GM12878 (cell line): Measurements from ENCODE around the gene CHID1. TPM values are rescaled to one million over a fixed set of nuclear protein-coding genes. Genes with fewer than 3 reads are reported as not detected.

Source experiments
- ATAC-seq: fragments of 200-7000 bp; cut with Tn5 transposase; 3 replicates; pipeline ENCODE4 v1.9.1; 2020; ENCODE audit warnings: mild to moderate bottlenecking, moderate library complexity
- BruUV-seq: library from RNA; stranded (reverse); fragments of 400-500 nt; replicated peaks from 2 replicates; lab custom pipeline; 2021; lab: Mats Ljungman, UMichigan
- CTCF ChIA-PET: fragments of 300-600 bp; sonication (Branson Sonifier 250); formaldehyde crosslinking; extraction: SDS; loops from one replicate; lab custom pipeline; 2021; ENCODE audit warnings: inconsistent platforms; lab: Yijun Ruan, JAX
- POLR2A ChIA-PET: fragments of 350-600 bp; formaldehyde crosslinking; extraction: SDS; loops from one replicate; lab custom pipeline; 2021; ENCODE audit warnings: inconsistent platforms; lab: Charles Lee
- RAD21 ChIA-PET: fragments of 300-600 bp; sonication (Branson Sonifier 250); formaldehyde crosslinking; loops from one replicate; lab custom pipeline; 2023; ENCODE audit warnings: antibody characterized with exemption; ENCODE audit not compliant: unreplicated experiment; lab: Charles Lee
- SMC1A ChIA-PET: fragments of 300-600 bp; sonication (Branson Sonifier 250); formaldehyde crosslinking; loops from one replicate; lab custom pipeline; 2023; ENCODE audit not compliant: unreplicated experiment, uncharacterized antibody; lab: Charles Lee
- DNase-seq: peaks from one replicate; pipeline ENCODE4 v3.0.0-alpha.2; 2011; ENCODE audit warnings: low read depth, low spot score
- FAIRE-seq: peaks from 3 replicates; lab custom pipeline; 2011; peaks lifted over from hg19 to GRCh38; lab: Jason Lieb, UNC
- H2AFZ ChIP-seq: 2 replicates; pipeline ENCODE4 v1.6.0; 2011; ENCODE audit warnings: low read depth, low read length, control low read depth; ENCODE audit not compliant: control insufficient read depth
- H3K27ac ChIP-seq: 2 replicates; pipeline ENCODE4 v1.5.1; 2011; ENCODE audit warnings: control low read depth; ENCODE audit not compliant: control insufficient read depth, insufficient read depth
- H3K27me3 ChIP-seq, 2 experiments: replicated peaks in 1 of 2; 2 replicates each; pipeline versions ENCODE4 v1.6.0 to v1.6.1; 2011; ENCODE audit warnings: low read length in 1 of 2; ENCODE audit not compliant: control insufficient read depth in 2 of 2, insufficient read depth in 2 of 2
- H3K36me3 ChIP-seq, 2 experiments: 2 replicates each; pipeline ENCODE4 v1.5.1; 2011; ENCODE audit warnings: low read length in 1 of 2; ENCODE audit not compliant: control insufficient read depth in 2 of 2, insufficient read depth in 2 of 2
- H3K4me1 ChIP-seq: 2 replicates; pipeline ENCODE4 v1.6.1; 2011; ENCODE audit warnings: mild to moderate bottlenecking, low read length, moderate library complexity, mixed read lengths; ENCODE audit not compliant: control insufficient read depth, insufficient read depth
- H3K4me2 ChIP-seq: 2 replicates; pipeline ENCODE4 v1.6.0; 2011; ENCODE audit warnings: control low read depth; ENCODE audit not compliant: control insufficient read depth, insufficient read depth
- H3K4me3 ChIP-seq: fragments of 200-600 bp; sonication (generic); 2 replicates; pipeline ENCODE4 v1.5.1; 2016
- H3K79me2 ChIP-seq: 2 replicates; pipeline ENCODE4 v1.6.0; 2011; ENCODE audit warnings: low read length; ENCODE audit not compliant: control insufficient read depth, insufficient read depth
- H3K9ac ChIP-seq: 2 replicates; pipeline ENCODE4 v1.8.0; 2011; ENCODE audit warnings: low read length, control low read depth, mixed read lengths; ENCODE audit not compliant: control insufficient read depth, insufficient read depth
- H3K9me3 ChIP-seq: replicated peaks from 3 replicates; pipeline ENCODE4 v1.5.1; 2011; ENCODE audit warnings: mild to moderate bottlenecking, low read length; ENCODE audit not compliant: control insufficient read depth, insufficient read depth
- H4K20me1 ChIP-seq: 2 replicates; pipeline ENCODE4 v1.6.0; 2011; ENCODE audit not compliant: control insufficient read depth, insufficient read depth
- BCL11A ChIP-seq: IDR thresholded peaks from 2 replicates; pipeline ENCODE4 v1.6.1; 2011; ENCODE audit warnings: low read depth, low read length
- FOXM1 ChIP-seq: IDR thresholded peaks from 2 replicates; pipeline ENCODE4 v1.6.1; 2012; ENCODE audit warnings: low read depth, mild to moderate bottlenecking, inconsistent platforms, low read length, moderate library complexity
- GABPA ChIP-seq: IDR thresholded peaks from 2 replicates; pipeline ENCODE4 v1.6.1; 2014; ENCODE audit warnings: antibody characterized with exemption, low read depth, mild to moderate bottlenecking, inconsistent platforms
- MYB ChIP-seq: fragments of 150-350 bp; IDR thresholded peaks from 2 replicates; pipeline ENCODE4 v1.6.1; 2014; ENCODE audit warnings: mild to moderate bottlenecking, low read depth, low read length, borderline replicate concordance
- POLR2A ChIP-seq: IDR thresholded peaks from 2 replicates; pipeline ENCODE4 v1.6.1; 2011; ENCODE audit warnings: low read depth, mild to moderate bottlenecking, low read length
- POLR2AphosphoS5 ChIP-seq: IDR thresholded peaks from 2 replicates; pipeline ENCODE4 v1.6.1; 2011; ENCODE audit warnings: mild to moderate bottlenecking, low read length, inconsistent platforms
- SMARCA5 ChIP-seq: fragments of 450-650 bp; IDR thresholded peaks from 2 replicates; pipeline ENCODE4 v1.6.1; 2017; ENCODE audit warnings: mild to moderate bottlenecking
- YY1 ChIP-seq: IDR thresholded peaks from 2 replicates; pipeline ENCODE4 v1.6.1; 2011; ENCODE audit warnings: low read depth, mild to moderate bottlenecking, low read length
- WGBS: methylation state at CpG from one replicate; pipeline ENCODE4 v1.1.6; 2016; ENCODE audit warnings: low lambda C conversion rate; ENCODE audit not compliant: insufficient replicate concordance, insufficient coverage; ENCODE audit errors: missing lambda C conversion rate; 5-methylcytosine and 5-hydroxymethylcytosine counted together
- in situ Hi-C: fragments of 300-500 bp; cut with MboI; formaldehyde crosslinking; loops from 9 replicates; pipeline ENCODE4 v1.14.3; 2018; ENCODE audit warnings: mixed read lengths
- intact Hi-C: fragments of 100-400 bp; cut with micrococcal nuclease; formaldehyde crosslinking; loops from one replicate; pipeline ENCODE4 v1.14.2; 2022; ENCODE audit not compliant: unreplicated experiment
- polyA plus RNA-seq, 11 experiments: library from polyadenylated mRNA; depleted of rRNA in 4 of 11; unstranded in 6 of 11; stranded (reverse) in 5 of 11; fragments of >200 nt; fragmentation: Nextera tagmentation in 4 of 11; fragmentation: Illumina TruSeq in 1 of 11; extraction: Ambion mirVana in 4 of 11; extraction: Trizol in 1 of 11; gene quantifications; 1 replicate in 1 of 11; 2 replicates in 10 of 11; pipeline versions ENCODE4 v1.2.1 to v1.2.3, GENCODE V29; 2011 to 2016; ENCODE audit warnings: inconsistent platforms in 2 of 11, missing spikeins in 2 of 11, low read depth in 1 of 11
- total RNA-seq, 4 experiments: library from RNA; depleted of rRNA in 3 of 4; stranded (reverse); fragments of >200 nt in 3 of 4; fragmentation: Illumina TruSeq in 1 of 4; extraction: Trizol in 1 of 4; gene quantifications; 2 replicates each; pipeline versions ENCODE4 v1.2.1 to v1.2.3, GENCODE V29; 2013 to 2021
- TF ChIP-seq, protein P1 (sequence below): IDR thresholded peaks from 2 replicates; pipeline ENCODE4 v1.6.1; 2011; ENCODE audit warnings: low read depth, low read length, improper control_type of control experiment, borderline replicate concordance

CHID1 gene
- total and polyA plus RNA-seq, 10 of the 15 experiments (the other 5 are each of a cell fraction or from before 2014, with no cell fraction given), result 4.8 to 75.2 (median 30.1) TPM

DNA sequence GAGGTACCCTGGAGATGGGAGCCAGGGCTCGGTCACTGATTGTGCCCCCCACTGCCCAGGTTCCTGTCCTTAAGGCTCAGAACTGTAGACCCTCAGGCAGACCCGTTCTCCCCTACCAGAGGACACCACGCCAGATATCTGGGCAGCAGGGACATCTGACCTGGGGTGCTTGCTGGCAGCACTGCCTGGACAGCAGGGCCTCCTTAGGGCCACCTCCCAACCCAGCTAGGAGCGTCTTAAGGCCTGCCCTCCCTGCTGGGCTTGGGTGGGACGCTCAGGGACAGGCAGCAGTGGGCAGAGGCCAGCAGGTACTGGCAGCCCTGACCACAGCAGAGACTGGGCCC, 71.4 kb downstream of the CHID1 start:
- Histone ChIP-seq H3K9me3 (no peaks in the 10 kb centered on the region), H3K4me1 (peaks cover 10% of the 10 kb centered on the region), H3K79me2 (peaks cover 20% of the 10 kb centered on the region), H2AFZ (no peak overlapping the region), H4K20me1 (no peaks in the 10 kb centered on the region; the same call in 1 of the 2 replicates), H3K27me3 (no peaks in the 10 kb centered on the region), H3K4me2 (no peak overlapping the region), H3K9ac (no peak overlapping the region), H3K27ac (no peak overlapping the region), H3K4me3 (no peak overlapping the region), H3K36me3 (peaks cover 0 to 25% of the 10 kb centered on the region in 2 experiments; a peak in 2 of 4 replicates)
- FAIRE-seq (no peak), ATAC-seq (no peak), DNase-seq (no peak)
- in situ Hi-C loops, result no loop called here
- intact Hi-C loops, result no loop called here
- ChIA-PET POLR2A (interaction anchor here (1.4 kb wide), 1 partner anchor 20 kb away, joined by 3 read pairs; the partner anchor contains the start of gene PNPLA2), SMC1A (no interaction called here), CTCF (no interaction called here), RAD21 (no interaction called here)
- BruUV-seq, result no TSS peak
- TF ChIP-seq POLR2A, result no peak
- no peak for TF ChIP-seq GABPA
- no peak for TF ChIP-seq SMARCA5
- TF ChIP-seq YY1, result no peak
- TF ChIP-seq MYB, result no peak
- TF ChIP-seq, protein P1, sequence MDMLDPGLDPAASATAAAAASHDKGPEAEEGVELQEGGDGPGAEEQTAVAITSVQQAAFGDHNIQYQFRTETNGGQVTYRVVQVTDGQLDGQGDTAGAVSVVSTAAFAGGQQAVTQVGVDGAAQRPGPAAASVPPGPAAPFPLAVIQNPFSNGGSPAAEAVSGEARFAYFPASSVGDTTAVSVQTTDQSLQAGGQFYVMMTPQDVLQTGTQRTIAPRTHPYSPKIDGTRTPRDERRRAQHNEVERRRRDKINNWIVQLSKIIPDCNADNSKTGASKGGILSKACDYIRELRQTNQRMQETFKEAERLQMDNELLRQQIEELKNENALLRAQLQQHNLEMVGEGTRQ, result no peak
- TF ChIP-seq POLR2AphosphoS5, result peak; percentile 35; the same call in 1 of the 2 replicates
- no peak for TF ChIP-seq FOXM1
- TF ChIP-seq BCL11A, result no peak
- WGBS, result 87% methylated on average over 5 of the region's 5 CpGs
